MG63 (cell line): ENCODE measurements around the gene C1QTNF2. TPM values are rescaled to one million over a fixed set of nuclear protein-coding genes. Genes with fewer than 3 reads are reported as not detected.
A peak's percentile ranks its signal among the peaks of the same experiment; 100 is the strongest.

Experiments used
- DNase-seq: peaks from one replicate; pipeline ENCODE4 v3.0.0-alpha.2; 2020
- H3K27me3 ChIP-seq: fragments of 250-450 bp; sonication (Bioruptor Pico); 2 replicates; pipeline ENCODE4 v1.5.1; 2020; ENCODE audit warnings: mild to moderate bottlenecking, moderate library complexity
- H3K36me3 ChIP-seq: fragments of 250-450 bp; sonication (Bioruptor Pico); 2 replicates; pipeline ENCODE4 v1.5.1; 2020; ENCODE audit warnings: mild to moderate bottlenecking, moderate library complexity
- H3K4me3 ChIP-seq: fragments of 250-450 bp; sonication (Bioruptor Pico); 2 replicates; pipeline ENCODE4 v1.5.1; 2020; ENCODE audit warnings: mild to moderate bottlenecking, moderate library complexity
- H3K9me3 ChIP-seq: fragments of 250-450 bp; sonication (Bioruptor Pico); 2 replicates; pipeline ENCODE4 v1.5.1; 2020; ENCODE audit warnings: mild to moderate bottlenecking, moderate library complexity
- total RNA-seq: library from RNA; depleted of rRNA; stranded (reverse); fragments of >200 nt; shearing (Covaris generic); gene quantifications from 2 replicates; pipeline ENCODE4 v1.2.3, GENCODE V29; 2014; ENCODE audit warnings: low replicate concordance

Gene C1QTNF2
- total RNA-seq, 1 experiment from 2014 or later = 1.2 TPM

- no peak for DNase-seq
- H3K4me3 ChIP-seq = no peak overlapping the region
- H3K36me3 ChIP-seq = no peaks in the 10 kb centered on the region
- no peaks in the 10 kb centered on the region for H3K9me3 ChIP-seq
- no peaks in the 10 kb centered on the region for H3K27me3 ChIP-seq
These were observed 43.4 kb downstream of the C1QTNF2 start for GRCh38 chr5:160326981-160327380.

- no peaks in the 10 kb centered on the region for H3K27me3 ChIP-seq
- no peaks in the 10 kb centered on the region for H3K9me3 ChIP-seq
- H3K36me3 ChIP-seq = no peaks in the 10 kb centered on the region
- no peak for DNase-seq
- no peak overlapping the region for H3K4me3 ChIP-seq
These were observed 44.7 kb downstream of the C1QTNF2 start for GRCh38 chr5:160325716-160326115.

GRCh38 chr5:160324886-160325285, 45.5 kb downstream of the C1QTNF2 start:
- Histone ChIP-seq H3K9me3 (no peaks in the 10 kb centered on the region), H3K4me3 (no peak overlapping the region), H3K27me3 (no peaks in the 10 kb centered on the region), H3K36me3 (no peaks in the 10 kb centered on the region)
- no peak for DNase-seq

- no peaks in the 10 kb centered on the region for H3K36me3 ChIP-seq
- H3K9me3 ChIP-seq = no peaks in the 10 kb centered on the region
- H3K27me3 ChIP-seq = peaks cover 1% of the 10 kb centered on the region
- H3K4me3 ChIP-seq = no peak overlapping the region
- no peak for DNase-seq
These were observed 52.0 kb downstream of the C1QTNF2 start for GRCh38 chr5:160318409-160318808.

GRCh38 chr5:160317434-160317833, 53.0 kb downstream of the C1QTNF2 start:
- Histone ChIP-seq H3K4me3 (no peak overlapping the region), H3K36me3 (no peaks in the 10 kb centered on the region), H3K27me3 (peaks cover 10% of the 10 kb centered on the region), H3K9me3 (no peaks in the 10 kb centered on the region)
- DNase-seq = no peak

GRCh38 chr5:160315968-160316367, 54.5 kb downstream of the C1QTNF2 start:
- no peaks in the 10 kb centered on the region for H3K36me3 ChIP-seq
- peak; percentile 67 for DNase-seq
- H3K9me3 ChIP-seq = no peaks in the 10 kb centered on the region
- peaks cover 23% of the 10 kb centered on the region for H3K27me3 ChIP-seq
- H3K4me3 ChIP-seq = no peak overlapping the region

GRCh38 chr5:160312960-160313727, 57.3 kb downstream of the C1QTNF2 start:
- no peaks in the 10 kb centered on the region for H3K9me3 ChIP-seq
- DNase-seq = no peak
- no peaks in the 10 kb centered on the region for H3K36me3 ChIP-seq
- peak overlapping the region; percentile 56 for H3K4me3 ChIP-seq
- peaks cover 31% of the 10 kb centered on the region for H3K27me3 ChIP-seq

GRCh38 chr5:160312134-160312959, 58.1 kb downstream of the C1QTNF2 start, which contains the start of gene CCNJL:
CCNJL (minus strand) TSS chr5:160312564; CDS start chr5:160311923, 641 bp downstream.
- no peaks in the 10 kb centered on the region for H3K36me3 ChIP-seq
- H3K27me3 ChIP-seq = peaks cover 33% of the 10 kb centered on the region
- no peaks in the 10 kb centered on the region for H3K9me3 ChIP-seq
- DNase-seq = peak; percentile 58
- H3K4me3 ChIP-seq = peak within 1 kb of the TSS; percentile 56

- peak; percentile 8 for DNase-seq
- Histone ChIP-seq H3K36me3 (no peaks in the 10 kb centered on the region), H3K9me3 (no peaks in the 10 kb centered on the region), H3K4me3 (peak overlapping the region; percentile 56), H3K27me3 (peaks cover 35% of the 10 kb centered on the region)
These were observed 58.8 kb downstream of the C1QTNF2 start for GRCh38 chr5:160311491-160312133.

- no peak for DNase-seq
- Histone ChIP-seq H3K27me3 (peaks cover 35% of the 10 kb centered on the region), H3K9me3 (no peaks in the 10 kb centered on the region), H3K36me3 (no peaks in the 10 kb centered on the region), H3K4me3 (no peak overlapping the region)
These were observed 59.7 kb downstream of the C1QTNF2 start for GRCh38 chr5:160310552-160311295.

GRCh38 chr5:160310140-160310539, 60.3 kb downstream of the C1QTNF2 start:
- Histone ChIP-seq H3K36me3 (no peaks in the 10 kb centered on the region), H3K9me3 (no peaks in the 10 kb centered on the region), H3K27me3 (peaks cover 35% of the 10 kb centered on the region), H3K4me3 (no peak overlapping the region)
- DNase-seq = no peak

- no peak overlapping the region for H3K4me3 ChIP-seq
- H3K36me3 ChIP-seq = no peaks in the 10 kb centered on the region
- DNase-seq = no peak
- H3K9me3 ChIP-seq = no peaks in the 10 kb centered on the region
- peaks cover 19% of the 10 kb centered on the region for H3K27me3 ChIP-seq
These were observed 63.7 kb downstream of the C1QTNF2 start for GRCh38 chr5:160306696-160307095.

GRCh38 chr5:160305319-160305718, 65.1 kb downstream of the C1QTNF2 start:
- Histone ChIP-seq H3K9me3 (no peaks in the 10 kb centered on the region), H3K36me3 (no peaks in the 10 kb centered on the region), H3K27me3 (peaks cover 6% of the 10 kb centered on the region; the same call in 1 of the 2 replicates), H3K4me3 (no peak overlapping the region)
- no peak for DNase-seq

GRCh38 chr5:160303690-160304089, 66.7 kb downstream of the C1QTNF2 start:
- Histone ChIP-seq H3K36me3 (no peaks in the 10 kb centered on the region), H3K4me3 (no peak overlapping the region), H3K27me3 (peaks cover 6% of the 10 kb centered on the region; the same call in 1 of the 2 replicates)

GRCh38 chr5:160298189-160298588, 72.2 kb downstream of the C1QTNF2 start:
- no peaks in the 10 kb centered on the region for H3K27me3 ChIP-seq
- no peaks in the 10 kb centered on the region for H3K9me3 ChIP-seq
- DNase-seq = no peak
- H3K36me3 ChIP-seq = no peaks in the 10 kb centered on the region
- H3K4me3 ChIP-seq = no peak overlapping the region

More at GRCh38 chr5:160303690-160304089, 66.7 kb downstream of the C1QTNF2 start:
- DNase-seq = no peak
- no peaks in the 10 kb centered on the region for H3K9me3 ChIP-seq

- H3K4me3 ChIP-seq = no peak overlapping the region
- no peaks in the 10 kb centered on the region for H3K9me3 ChIP-seq
- H3K36me3 ChIP-seq = no peaks in the 10 kb centered on the region
- DNase-seq = no peak
- H3K27me3 ChIP-seq = no peaks in the 10 kb centered on the region
These were observed 72.7 kb downstream of the C1QTNF2 start for GRCh38 chr5:160297776-160298175.
